Measurements from ENCODE around the gene SMURF1. TPM values are rescaled to one million over a fixed set of nuclear protein-coding genes. Genes with fewer than 3 reads are reported as not detected.

The SMURF1 gene
- total and polyA plus RNA-seq, 10 donors: 2.5 to 29.0 (median 21.0) TPM

DNA sequence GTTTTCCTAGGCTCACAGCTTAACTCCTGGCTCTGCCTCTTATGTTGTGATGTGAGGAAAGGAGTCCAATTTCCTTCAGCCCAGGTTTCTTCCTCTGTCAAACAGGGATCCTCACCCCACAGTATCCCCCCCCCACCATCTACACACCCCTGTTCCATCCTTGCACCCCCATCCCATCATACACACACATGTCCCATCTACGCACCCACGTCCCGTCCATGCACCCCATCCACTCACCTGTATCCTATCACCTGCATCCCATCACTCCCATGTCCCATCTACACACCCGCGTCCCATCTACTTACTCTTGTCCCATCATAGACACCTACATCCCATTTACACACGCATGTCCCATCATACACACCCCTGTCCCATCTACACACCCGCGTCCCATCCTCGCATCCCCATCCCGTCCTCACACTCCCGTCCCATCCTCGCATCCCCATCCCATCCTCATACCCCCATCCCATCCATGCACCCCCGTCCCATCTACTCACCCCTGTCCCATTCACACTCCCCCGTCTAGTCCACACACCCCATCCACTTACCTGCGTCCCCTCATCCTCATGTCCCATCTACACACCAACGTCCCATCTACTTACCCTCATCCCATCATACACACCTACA, 148.3 kb downstream of the SMURF1 start:
- Histone ChIP-seq H3K27ac (no peak overlapping the region), H3K4me1 (peaks cover 0 to 7% (median 0%) of the 10 kb centered on the region in 6 donors), H3K9me3 (no peaks in the 10 kb centered on the region), H3K27me3 (replicated peaks in 1 of 7) (no peaks in the 10 kb centered on the region), H3K36me3 (peaks cover 0 to 100% (median 91%) of the 10 kb centered on the region in 6 donors), H3K4me3 (no peak overlapping the region)
- WGBS, 5 donors: 92 to 97% (median 96%) methylated on average over 16 of the region's 16 CpGs
- TF ChIP-seq, protein P1, sequence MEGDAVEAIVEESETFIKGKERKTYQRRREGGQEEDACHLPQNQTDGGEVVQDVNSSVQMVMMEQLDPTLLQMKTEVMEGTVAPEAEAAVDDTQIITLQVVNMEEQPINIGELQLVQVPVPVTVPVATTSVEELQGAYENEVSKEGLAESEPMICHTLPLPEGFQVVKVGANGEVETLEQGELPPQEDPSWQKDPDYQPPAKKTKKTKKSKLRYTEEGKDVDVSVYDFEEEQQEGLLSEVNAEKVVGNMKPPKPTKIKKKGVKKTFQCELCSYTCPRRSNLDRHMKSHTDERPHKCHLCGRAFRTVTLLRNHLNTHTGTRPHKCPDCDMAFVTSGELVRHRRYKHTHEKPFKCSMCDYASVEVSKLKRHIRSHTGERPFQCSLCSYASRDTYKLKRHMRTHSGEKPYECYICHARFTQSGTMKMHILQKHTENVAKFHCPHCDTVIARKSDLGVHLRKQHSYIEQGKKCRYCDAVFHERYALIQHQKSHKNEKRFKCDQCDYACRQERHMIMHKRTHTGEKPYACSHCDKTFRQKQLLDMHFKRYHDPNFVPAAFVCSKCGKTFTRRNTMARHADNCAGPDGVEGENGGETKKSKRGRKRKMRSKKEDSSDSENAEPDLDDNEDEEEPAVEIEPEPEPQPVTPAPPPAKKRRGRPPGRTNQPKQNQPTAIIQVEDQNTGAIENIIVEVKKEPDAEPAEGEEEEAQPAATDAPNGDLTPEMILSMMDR (IDR thresholded peaks at IDR 0.05 in 8 of 11, conservative IDR thresholded peaks at IDR 0.05 in 3 of 11): no peak
- TF ChIP-seq POLR2AphosphoS5 (IDR thresholded peaks at IDR 0.05): no peak
- DNase-seq: no peak
- intact Hi-C loops (cut with DNase I; ENCODE audit: low total_unique reads): no loop called here

DNA sequence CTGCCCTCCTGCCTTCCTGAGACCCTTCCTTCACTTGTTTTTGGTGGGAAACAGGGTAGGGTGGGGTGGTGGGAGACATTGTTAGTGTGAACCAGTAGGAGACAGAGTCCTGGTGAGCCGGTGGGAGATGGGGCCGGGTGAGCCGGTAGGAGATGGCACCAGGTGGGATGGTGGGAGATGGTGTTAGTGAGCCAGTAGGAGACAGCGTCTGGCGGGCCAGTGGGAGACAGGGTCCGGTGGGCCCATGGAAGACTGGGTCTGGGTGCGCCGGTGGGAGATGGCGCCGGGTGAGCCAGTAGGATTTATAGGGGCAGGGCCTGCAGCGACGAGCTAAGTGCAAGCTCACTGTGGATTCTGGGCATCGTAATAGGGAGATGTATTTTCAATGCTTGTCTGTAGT, 148.8 kb downstream of the SMURF1 start:
- no peaks in the 10 kb centered on the region for H3K9me3 ChIP-seq
- peaks cover 0 to 100% (median 91%) of the 10 kb centered on the region in 6 donors for H3K36me3 ChIP-seq
- WGBS, 5 donors: 94 to 98% (median 96%) methylated on average over 13 of the region's 13 CpGs
- intact Hi-C loops (cut with DNase I; ENCODE audit: low total_unique reads): no loop called here
- no peaks in the 10 kb centered on the region for H3K27me3 ChIP-seq (replicated peaks in 1 of 7)
- DNase-seq: no peak
- H3K4me1 ChIP-seq: peaks cover 0 to 7% (median 0%) of the 10 kb centered on the region in 6 donors
- no peak overlapping the region for H3K4me3 ChIP-seq
- TF ChIP-seq POLR2AphosphoS5 (IDR thresholded peaks at IDR 0.05): no peak
- TF ChIP-seq POLR2A (IDR thresholded peaks at IDR 0.05): no peak
- TF ChIP-seq, protein P1 (IDR thresholded peaks at IDR 0.05 in 8 of 11, conservative IDR thresholded peaks at IDR 0.05 in 3 of 11): no peak
- H3K27ac ChIP-seq: no peak overlapping the region

DNA sequence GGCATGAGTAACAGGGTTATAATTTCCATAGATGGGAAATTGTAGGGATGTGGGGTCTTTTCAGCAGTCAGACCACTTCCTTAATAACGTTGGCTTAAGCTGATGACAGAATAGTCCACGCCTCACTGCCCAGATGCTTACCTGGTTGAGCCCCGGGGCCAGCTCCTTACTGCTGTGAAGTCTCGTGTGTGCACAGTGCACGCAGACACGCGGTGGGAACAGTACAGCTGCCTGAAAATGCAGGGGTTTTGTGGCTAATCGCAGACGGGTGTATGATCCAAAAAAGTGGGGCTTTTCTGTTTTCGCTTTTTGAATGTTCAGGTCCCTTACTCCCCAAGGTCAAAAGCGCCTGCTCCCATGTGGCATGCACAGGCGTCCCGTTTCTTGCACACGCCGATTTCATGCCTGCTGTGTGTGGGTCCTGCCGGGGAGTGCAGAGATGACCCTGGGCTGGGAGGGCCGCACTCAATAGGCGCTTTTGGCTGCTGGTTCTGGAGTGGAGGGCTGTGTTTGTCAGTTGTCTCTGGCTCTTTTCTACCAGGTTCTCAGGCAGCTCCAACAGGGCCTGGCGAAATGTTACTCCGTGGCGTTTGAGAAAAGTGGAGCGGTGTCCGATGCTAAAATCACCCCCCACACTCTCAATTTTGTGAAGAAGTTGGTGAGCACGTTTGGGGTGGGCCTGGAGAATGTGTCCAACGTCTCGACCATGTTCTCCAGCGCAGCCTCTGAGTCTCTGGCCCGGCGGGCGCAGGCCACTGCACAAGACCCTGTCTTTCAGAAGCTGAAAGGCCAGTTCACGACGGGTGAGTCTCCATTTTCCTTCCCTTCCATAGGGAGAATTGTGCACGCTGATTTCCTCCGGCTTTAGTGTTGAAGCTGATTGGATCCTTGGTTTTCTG, 149.6 kb downstream of the SMURF1 start:
- no peak overlapping the region for H3K27ac ChIP-seq
- no peak overlapping the region for H3K4me3 ChIP-seq
- intact Hi-C loops (cut with DNase I; ENCODE audit: low total_unique reads): no loop called here
- no peaks in the 10 kb centered on the region for H3K9me3 ChIP-seq
- peaks cover 0 to 7% (median 0%) of the 10 kb centered on the region in 6 donors for H3K4me1 ChIP-seq
- WGBS, 5 donors: 91 to 94% (median 91%) methylated on average over 34 of the region's 34 CpGs
- no peaks in the 10 kb centered on the region for H3K27me3 ChIP-seq (replicated peaks in 1 of 7)
- DNase-seq: no peak
- TF ChIP-seq, protein P1 (IDR thresholded peaks at IDR 0.05 in 8 of 11, conservative IDR thresholded peaks at IDR 0.05 in 3 of 11): no peak
- TF ChIP-seq POLR2AphosphoS5 (IDR thresholded peaks at IDR 0.05) (peak in 1 of 3 donors; percentile 11), POLR2A (IDR thresholded peaks at IDR 0.05) (no peak)
- H3K36me3 ChIP-seq: peaks cover under 1 to 100% (median 91%) of the 10 kb centered on the region in 6 donors
